OCI-LY7 (cell line): Measurements from ENCODE around the gene GTF3C1.

Experiments used
- EZH2phosphoT487 ChIP-seq: fragments of 200-600 bp; sonication (generic); IDR thresholded peaks from 2 replicates; pipeline ENCODE4 v1.6.1; 2018; ENCODE audit warnings: low read depth, borderline replicate concordance, mild to moderate bottlenecking, mixed run types, antibody characterized with exemption, low read length, moderate library complexity, mixed read lengths
- TF ChIP-seq, protein P1 (sequence below): fragments of 200-600 bp; sonication (generic); conservative IDR thresholded peaks from 2 replicates; pipeline ENCODE4 v1.5.1; 2014; ENCODE audit warnings: mild to moderate bottlenecking, antibody characterized with exemption, low read length, moderate library complexity, mixed read lengths

DNA sequence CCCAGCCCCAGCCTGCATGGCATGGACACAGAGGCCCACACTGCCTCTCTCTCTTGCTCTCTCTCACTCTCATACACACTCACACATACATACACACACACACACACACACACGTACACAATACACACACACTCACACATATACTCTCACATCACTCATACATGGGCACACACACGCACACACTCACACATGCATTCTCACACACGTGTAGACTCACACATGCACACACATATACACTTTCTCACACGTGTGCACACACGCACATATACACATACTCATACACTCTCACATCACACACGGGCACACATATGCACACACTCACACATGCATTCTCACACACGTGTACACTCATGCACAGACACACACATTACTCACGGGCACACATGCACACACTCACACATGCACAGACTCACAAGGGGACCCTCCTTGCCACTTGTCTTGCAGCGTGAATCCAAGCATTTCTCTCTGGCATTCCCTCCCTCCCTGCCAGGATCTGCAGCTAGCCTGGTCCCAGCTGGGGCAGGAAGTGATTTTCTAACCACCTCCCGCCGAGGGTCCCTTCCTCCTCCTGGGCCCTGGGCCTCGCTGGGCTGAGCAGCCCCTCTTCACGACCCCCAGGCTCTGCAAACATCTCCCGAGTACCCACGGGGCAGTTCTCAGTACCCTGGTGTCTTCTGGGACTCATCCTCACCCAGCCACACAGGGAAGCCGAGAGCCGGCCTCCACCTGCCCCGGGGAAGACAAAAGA lies 110.3 kb downstream of the GTF3C1 start:
- TF ChIP-seq, protein P1, sequence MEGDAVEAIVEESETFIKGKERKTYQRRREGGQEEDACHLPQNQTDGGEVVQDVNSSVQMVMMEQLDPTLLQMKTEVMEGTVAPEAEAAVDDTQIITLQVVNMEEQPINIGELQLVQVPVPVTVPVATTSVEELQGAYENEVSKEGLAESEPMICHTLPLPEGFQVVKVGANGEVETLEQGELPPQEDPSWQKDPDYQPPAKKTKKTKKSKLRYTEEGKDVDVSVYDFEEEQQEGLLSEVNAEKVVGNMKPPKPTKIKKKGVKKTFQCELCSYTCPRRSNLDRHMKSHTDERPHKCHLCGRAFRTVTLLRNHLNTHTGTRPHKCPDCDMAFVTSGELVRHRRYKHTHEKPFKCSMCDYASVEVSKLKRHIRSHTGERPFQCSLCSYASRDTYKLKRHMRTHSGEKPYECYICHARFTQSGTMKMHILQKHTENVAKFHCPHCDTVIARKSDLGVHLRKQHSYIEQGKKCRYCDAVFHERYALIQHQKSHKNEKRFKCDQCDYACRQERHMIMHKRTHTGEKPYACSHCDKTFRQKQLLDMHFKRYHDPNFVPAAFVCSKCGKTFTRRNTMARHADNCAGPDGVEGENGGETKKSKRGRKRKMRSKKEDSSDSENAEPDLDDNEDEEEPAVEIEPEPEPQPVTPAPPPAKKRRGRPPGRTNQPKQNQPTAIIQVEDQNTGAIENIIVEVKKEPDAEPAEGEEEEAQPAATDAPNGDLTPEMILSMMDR: no peak
- TF ChIP-seq EZH2phosphoT487: no peak
